ENCODE measurements around the gene EPN3. TPM values are rescaled to one million over a fixed set of nuclear protein-coding genes. Genes with fewer than 3 reads are reported as not detected.

The EPN3 gene
- total RNA-seq, 2 experiments from 2014 or later, result 0.28 TPM; not detected in 1

DNA sequence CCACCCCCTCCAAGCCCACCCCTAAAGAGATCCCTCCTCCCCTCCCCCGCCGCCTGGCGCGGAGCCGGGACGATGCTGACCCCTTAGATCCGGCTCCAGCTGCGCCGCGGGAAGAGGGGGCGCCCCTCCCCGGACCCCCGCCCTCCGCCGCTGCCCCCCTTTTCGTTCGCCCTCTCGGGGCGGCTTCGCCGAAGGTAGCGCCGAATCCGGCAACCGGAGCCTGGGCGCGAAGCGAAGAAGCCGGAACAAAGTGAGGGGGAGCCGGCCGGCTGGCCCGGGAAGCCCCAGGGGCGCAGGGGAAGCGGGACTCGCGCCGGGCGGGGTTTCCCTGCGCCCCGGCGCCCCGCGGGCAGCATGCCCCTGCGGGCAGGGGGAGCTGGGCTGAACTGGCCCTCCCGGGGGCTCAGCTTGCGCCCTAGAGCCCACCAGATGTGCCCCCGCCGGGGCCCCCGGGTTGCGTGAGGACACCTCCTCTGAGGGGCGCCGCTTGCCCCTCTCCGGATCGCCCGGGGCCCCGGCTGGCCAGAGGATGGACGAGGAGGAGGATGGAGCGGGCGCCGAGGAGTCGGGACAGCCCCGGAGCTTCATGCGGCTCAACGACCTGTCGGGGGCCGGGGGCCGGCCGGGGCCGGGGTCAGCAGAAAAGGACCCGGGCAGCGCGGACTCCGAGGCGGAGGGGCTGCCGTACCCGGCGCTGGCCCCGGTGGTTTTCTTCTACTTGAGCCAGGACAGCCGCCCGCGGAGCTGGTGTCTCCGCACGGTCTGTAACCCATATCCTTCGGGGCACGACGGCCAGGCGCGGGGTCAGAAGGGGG lies 28.6 kb downstream of the EPN3 start:
- BruUV-seq (replicated peaks), result no TSS peak
- ChIA-PET CTCF (ENCODE audit: unreplicated experiment) (no interaction called here), POLR2A (no interaction called here)
- H3K4me3 ChIP-seq (ENCODE audit: low read depth, low read length, poor library complexity, severe bottlenecking), result peak overlapping the region; percentile 44
- H2AFZ ChIP-seq (ENCODE audit: low read length), result no peak overlapping the region
- peak overlapping the region; percentile 53 for H3K4me2 ChIP-seq (ENCODE audit: low read length)
- H4K20me1 ChIP-seq (ENCODE audit: insufficient read depth, low read length), result no peaks in the 10 kb centered on the region
- H3K27ac ChIP-seq (ENCODE audit: low read depth, low read length, poor library complexity, severe bottlenecking), result no peak overlapping the region
- H3K9me3 ChIP-seq (ENCODE audit: low read length), result no peaks in the 10 kb centered on the region
- no peaks in the 10 kb centered on the region for H3K36me3 ChIP-seq (ENCODE audit: insufficient read depth, low read length)
- no peak for TF ChIP-seq EZH2phosphoT487 (IDR thresholded peaks at IDR 0.05; ENCODE audit: borderline replicate concordance, low read depth, low read length)
- TF ChIP-seq, protein P1, sequence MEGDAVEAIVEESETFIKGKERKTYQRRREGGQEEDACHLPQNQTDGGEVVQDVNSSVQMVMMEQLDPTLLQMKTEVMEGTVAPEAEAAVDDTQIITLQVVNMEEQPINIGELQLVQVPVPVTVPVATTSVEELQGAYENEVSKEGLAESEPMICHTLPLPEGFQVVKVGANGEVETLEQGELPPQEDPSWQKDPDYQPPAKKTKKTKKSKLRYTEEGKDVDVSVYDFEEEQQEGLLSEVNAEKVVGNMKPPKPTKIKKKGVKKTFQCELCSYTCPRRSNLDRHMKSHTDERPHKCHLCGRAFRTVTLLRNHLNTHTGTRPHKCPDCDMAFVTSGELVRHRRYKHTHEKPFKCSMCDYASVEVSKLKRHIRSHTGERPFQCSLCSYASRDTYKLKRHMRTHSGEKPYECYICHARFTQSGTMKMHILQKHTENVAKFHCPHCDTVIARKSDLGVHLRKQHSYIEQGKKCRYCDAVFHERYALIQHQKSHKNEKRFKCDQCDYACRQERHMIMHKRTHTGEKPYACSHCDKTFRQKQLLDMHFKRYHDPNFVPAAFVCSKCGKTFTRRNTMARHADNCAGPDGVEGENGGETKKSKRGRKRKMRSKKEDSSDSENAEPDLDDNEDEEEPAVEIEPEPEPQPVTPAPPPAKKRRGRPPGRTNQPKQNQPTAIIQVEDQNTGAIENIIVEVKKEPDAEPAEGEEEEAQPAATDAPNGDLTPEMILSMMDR (conservative IDR thresholded peaks at IDR 0.05; ENCODE audit: low read length), result no peak
- no peaks in the 10 kb centered on the region for H3K9me2 ChIP-seq (ENCODE audit: insufficient read depth, low read length)
- H3K79me2 ChIP-seq (ENCODE audit: insufficient read depth, low read depth, low read length), result no peaks in the 10 kb centered on the region
- intact Hi-C loops (cut with micrococcal nuclease; ENCODE audit: unreplicated experiment), result no loop called here
- peaks cover 6% of the 10 kb centered on the region for H3K4me1 ChIP-seq (ENCODE audit: insufficient read depth, low read length, poor library complexity, severe bottlenecking)
- DNase-seq (ENCODE audit: low spot score), result no peak

DNA sequence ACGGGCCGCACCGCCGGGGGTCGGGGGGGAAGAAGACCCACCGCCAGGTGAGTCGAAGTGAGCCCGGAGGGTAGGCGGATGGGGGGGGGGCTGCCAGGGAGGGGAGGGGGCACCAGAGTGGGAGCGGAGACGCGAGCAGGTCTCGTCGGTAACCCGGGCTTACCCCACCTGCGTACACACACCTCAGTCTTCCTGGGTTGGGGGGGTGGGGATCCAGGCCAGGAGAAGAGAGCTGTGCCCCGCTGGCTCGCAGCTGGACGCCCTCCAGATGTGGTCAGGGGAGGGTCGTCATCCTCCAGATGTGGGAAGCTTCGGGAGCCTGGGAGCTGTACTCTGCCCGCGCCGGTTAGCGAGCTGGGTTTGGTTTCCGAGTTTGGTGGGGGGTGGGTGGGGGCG lies 29.2 kb downstream of the EPN3 start:
- Histone ChIP-seq H3K9me3 (ENCODE audit: low read length) (no peaks in the 10 kb centered on the region), H4K20me1 (ENCODE audit: insufficient read depth, low read length) (no peaks in the 10 kb centered on the region), H2AFZ (ENCODE audit: low read length) (no peak overlapping the region), H3K36me3 (ENCODE audit: insufficient read depth, low read length) (no peaks in the 10 kb centered on the region), H3K27ac (ENCODE audit: low read depth, low read length, poor library complexity, severe bottlenecking) (no peak overlapping the region), H3K4me1 (ENCODE audit: insufficient read depth, low read length, poor library complexity, severe bottlenecking) (peaks cover 6% of the 10 kb centered on the region), H3K4me3 (ENCODE audit: low read depth, low read length, poor library complexity, severe bottlenecking) (no peak overlapping the region), H3K79me2 (ENCODE audit: insufficient read depth, low read depth, low read length) (no peaks in the 10 kb centered on the region), H3K9me2 (ENCODE audit: insufficient read depth, low read length) (no peaks in the 10 kb centered on the region), H3K4me2 (ENCODE audit: low read length) (no peak overlapping the region)
- CTCF ChIA-PET (ENCODE audit: unreplicated experiment), result no interaction called here
- no peak for DNase-seq (ENCODE audit: low spot score)
- POLR2A ChIA-PET, result no interaction called here
- TF ChIP-seq, protein P1 (conservative IDR thresholded peaks at IDR 0.05; ENCODE audit: low read length), result no peak
- no peak for TF ChIP-seq EZH2phosphoT487 (IDR thresholded peaks at IDR 0.05; ENCODE audit: borderline replicate concordance, low read depth, low read length)
- intact Hi-C loops (cut with micrococcal nuclease; ENCODE audit: unreplicated experiment), result no loop called here
- BruUV-seq (replicated peaks), result no TSS peak

Measured in OCI-LY7 (cell line).